DOHH2 (cell line): ENCODE measurements around the gene ZSCAN25.
"Not testable (repeated sequence)": the region's sequence is repeated elsewhere in the genome, so short reads cannot be mapped to it uniquely, and the experiment has no call there.

Experiments used
- H3F3A ChIP-seq: fragments of 200-600 bp; sonication (generic), shearing (Covaris generic); 2 replicates; pipeline ENCODE4 v1.6.0; 2016; ENCODE audit warnings: antibody characterized with exemption, mild to moderate bottlenecking; ENCODE audit not compliant: control insufficient read depth, insufficient read depth
- H3K27ac ChIP-seq: fragments of 200-600 bp; sonication (generic); 2 replicates; pipeline ENCODE4 v1.5.1; 2014; ENCODE audit warnings: low read depth, mild to moderate bottlenecking, low read length, moderate library complexity
- H3K27me3 ChIP-seq: fragments of 200-600 bp; sonication (generic); 2 replicates; pipeline ENCODE4 v1.6.1; 2014; ENCODE audit warnings: mild to moderate bottlenecking, low read length, mixed read lengths; ENCODE audit not compliant: control insufficient read depth
- H3K36me3 ChIP-seq: fragments of 200-600 bp; sonication (generic); 2 replicates; pipeline ENCODE4 v1.6.1; 2014; ENCODE audit warnings: mild to moderate bottlenecking, low read length, moderate library complexity, mixed read lengths; ENCODE audit not compliant: control insufficient read depth
- H3K4me1 ChIP-seq: fragments of 200-600 bp; sonication (generic); 2 replicates; pipeline ENCODE4 v1.6.1; 2014; ENCODE audit warnings: mild to moderate bottlenecking, low read length, mixed read lengths; ENCODE audit not compliant: control insufficient read depth
- H3K4me2 ChIP-seq: fragments of 200-600 bp; sonication (generic); 2 replicates; pipeline ENCODE4 v1.6.0; 2014; ENCODE audit warnings: mild to moderate bottlenecking, low read length, moderate library complexity
- H3K4me3 ChIP-seq: fragments of 200-600 bp; sonication (generic); 2 replicates; pipeline ENCODE4 v1.5.1; 2014; ENCODE audit warnings: mild to moderate bottlenecking, low read length, mixed read lengths
- H3K79me2 ChIP-seq: fragments of 200-600 bp; sonication (generic); 2 replicates; pipeline ENCODE4 v1.6.1; 2014; ENCODE audit warnings: mild to moderate bottlenecking, low read length, mixed read lengths; ENCODE audit not compliant: control insufficient read depth
- H3K9me2 ChIP-seq: fragments of 200-600 bp; sonication (generic); replicated peaks from 2 replicates; pipeline ENCODE4 v1.6.1; 2014; ENCODE audit warnings: mild to moderate bottlenecking, low read length, mixed read lengths; ENCODE audit not compliant: control insufficient read depth
- H3K9me3 ChIP-seq: fragments of 200-600 bp; sonication (generic); 2 replicates; pipeline ENCODE4 v1.6.1; 2014; ENCODE audit warnings: antibody characterized with exemption, low read length, mixed read lengths; ENCODE audit not compliant: control insufficient read depth, insufficient read depth
- H4K20me1 ChIP-seq: fragments of 200-600 bp; sonication (generic); 2 replicates; pipeline ENCODE4 v1.6.0; 2014; ENCODE audit warnings: low read depth, mild to moderate bottlenecking, antibody characterized with exemption, low read length, moderate library complexity; ENCODE audit not compliant: control insufficient read depth, insufficient read depth
- EZH2phosphoT487 ChIP-seq: fragments of 200-600 bp; sonication (generic); IDR thresholded peaks from 2 replicates; pipeline ENCODE4 v1.6.1; 2017; ENCODE audit warnings: borderline replicate concordance, mild to moderate bottlenecking, antibody characterized with exemption, low read length, moderate library complexity, mixed read lengths
- TF ChIP-seq, protein P1 (sequence below): fragments of 200-600 bp; sonication (generic); IDR thresholded peaks from one replicate; pipeline ENCODE4 v1.5.1; 2014; ENCODE audit warnings: antibody characterized with exemption, mild to moderate bottlenecking, low read depth, low read length; ENCODE audit not compliant: poor library complexity, severe bottlenecking

The ZSCAN25 gene

DNA sequence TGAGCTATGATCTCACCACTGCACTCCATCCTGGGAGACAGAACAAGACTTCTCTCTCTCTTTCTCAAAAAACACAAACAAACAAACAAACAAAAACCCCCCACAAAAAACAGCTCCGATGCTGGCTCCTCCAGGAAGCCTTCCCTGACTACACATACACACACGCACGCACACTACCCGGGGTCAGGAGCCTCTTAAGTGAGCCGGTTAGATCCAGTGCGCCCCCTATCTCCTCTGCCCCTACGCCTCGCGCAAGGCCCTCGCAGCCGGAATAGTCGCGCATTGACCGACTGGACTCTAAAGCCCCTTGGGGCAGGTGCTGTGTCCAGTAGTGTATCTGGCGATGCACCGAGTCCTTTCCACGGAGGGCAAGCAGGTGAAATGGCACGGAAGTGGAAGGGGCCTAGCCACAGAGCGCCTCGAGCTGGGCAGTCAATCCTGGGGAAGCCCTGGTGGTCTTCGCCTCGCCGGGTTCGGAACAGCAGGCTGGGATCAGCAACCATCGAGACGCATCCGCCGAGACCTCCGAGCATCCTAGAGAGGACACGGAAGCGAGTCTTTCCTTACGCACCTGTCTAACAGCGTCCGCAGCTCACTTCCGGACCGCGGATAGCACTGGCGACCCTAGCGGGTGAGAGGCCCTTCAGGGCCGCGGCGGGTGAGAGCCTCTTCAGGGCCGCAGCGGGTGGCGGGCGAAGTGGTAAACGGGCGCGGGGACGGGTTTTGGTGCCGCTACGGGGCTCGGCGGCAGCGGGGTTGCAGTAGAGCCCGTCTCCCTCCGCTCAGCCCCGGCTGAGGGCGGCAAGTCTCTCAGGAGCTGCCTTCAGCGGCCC is at the start of gene ZSCAN25:
ZSCAN25 (plus strand) TSS at position 588 of the 833 bp plus-strand sequence. CDS start 2,661 bp downstream, outside the sequence.
- H3K9me3 ChIP-seq = no peaks in the 10 kb centered on the region
- peak within 1 kb of the TSS; percentile 90 for H3K4me3 ChIP-seq
- TF ChIP-seq, protein P1, sequence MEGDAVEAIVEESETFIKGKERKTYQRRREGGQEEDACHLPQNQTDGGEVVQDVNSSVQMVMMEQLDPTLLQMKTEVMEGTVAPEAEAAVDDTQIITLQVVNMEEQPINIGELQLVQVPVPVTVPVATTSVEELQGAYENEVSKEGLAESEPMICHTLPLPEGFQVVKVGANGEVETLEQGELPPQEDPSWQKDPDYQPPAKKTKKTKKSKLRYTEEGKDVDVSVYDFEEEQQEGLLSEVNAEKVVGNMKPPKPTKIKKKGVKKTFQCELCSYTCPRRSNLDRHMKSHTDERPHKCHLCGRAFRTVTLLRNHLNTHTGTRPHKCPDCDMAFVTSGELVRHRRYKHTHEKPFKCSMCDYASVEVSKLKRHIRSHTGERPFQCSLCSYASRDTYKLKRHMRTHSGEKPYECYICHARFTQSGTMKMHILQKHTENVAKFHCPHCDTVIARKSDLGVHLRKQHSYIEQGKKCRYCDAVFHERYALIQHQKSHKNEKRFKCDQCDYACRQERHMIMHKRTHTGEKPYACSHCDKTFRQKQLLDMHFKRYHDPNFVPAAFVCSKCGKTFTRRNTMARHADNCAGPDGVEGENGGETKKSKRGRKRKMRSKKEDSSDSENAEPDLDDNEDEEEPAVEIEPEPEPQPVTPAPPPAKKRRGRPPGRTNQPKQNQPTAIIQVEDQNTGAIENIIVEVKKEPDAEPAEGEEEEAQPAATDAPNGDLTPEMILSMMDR = peak; percentile 84
- no peak for TF ChIP-seq EZH2phosphoT487
- peaks cover 42% of the 10 kb centered on the region for H3K36me3 ChIP-seq
- peak within 1 kb of the TSS; percentile 89 for H3K4me2 ChIP-seq
- H3K4me1 ChIP-seq = peaks cover 22% of the 10 kb centered on the region
- H3F3A ChIP-seq = peaks cover 7% of the 10 kb centered on the region; the same call in 1 of the 2 replicates
- H3K27ac ChIP-seq = peak within 1 kb of the TSS; percentile 22; the same call in 1 of the 2 replicates
- 0 out of 2 replicates have a peak, but pooled peaks cover 3% of the 10 kb centered on the region for H3K27me3 ChIP-seq
- H4K20me1 ChIP-seq = 0 out of 2 replicates have a peak, but pooled peaks cover 7% of the 10 kb centered on the region
- peaks cover 30% of the 10 kb centered on the region for H3K79me2 ChIP-seq
- no peaks in the 10 kb centered on the region for H3K9me2 ChIP-seq

DNA sequence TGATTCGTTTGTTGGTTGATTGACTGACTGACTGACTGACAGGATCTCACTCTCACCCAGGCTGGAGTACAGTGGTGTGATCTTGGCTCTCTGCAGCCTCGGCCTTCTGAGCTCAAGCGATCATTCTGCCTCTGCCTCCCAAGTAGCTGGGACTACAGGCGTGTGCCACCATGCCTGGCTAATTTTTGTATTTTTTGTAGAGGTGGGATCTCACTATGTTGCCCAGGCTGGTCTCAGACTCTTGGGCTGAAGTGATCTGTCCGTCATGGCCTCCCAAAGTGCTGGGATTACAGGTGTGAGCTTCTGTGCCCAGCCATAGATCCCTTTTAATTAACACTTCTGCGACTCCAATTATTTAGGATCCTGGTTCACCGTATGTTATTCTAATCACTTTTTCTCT is 48.0 kb upstream of the ZSCAN25 start:
- Histone ChIP-seq H3K36me3 (peaks cover 82% of the 10 kb centered on the region), H3K79me2 (peaks cover 39% of the 10 kb centered on the region)
- H3K9me3 ChIP-seq, H3K27ac ChIP-seq, H3K4me3 ChIP-seq, H3K9me2 ChIP-seq, H3K4me1 ChIP-seq, H4K20me1 ChIP-seq, H3F3A ChIP-seq, H3K27me3 ChIP-seq, H3K4me2 ChIP-seq: not testable (repeated sequence)

DNA sequence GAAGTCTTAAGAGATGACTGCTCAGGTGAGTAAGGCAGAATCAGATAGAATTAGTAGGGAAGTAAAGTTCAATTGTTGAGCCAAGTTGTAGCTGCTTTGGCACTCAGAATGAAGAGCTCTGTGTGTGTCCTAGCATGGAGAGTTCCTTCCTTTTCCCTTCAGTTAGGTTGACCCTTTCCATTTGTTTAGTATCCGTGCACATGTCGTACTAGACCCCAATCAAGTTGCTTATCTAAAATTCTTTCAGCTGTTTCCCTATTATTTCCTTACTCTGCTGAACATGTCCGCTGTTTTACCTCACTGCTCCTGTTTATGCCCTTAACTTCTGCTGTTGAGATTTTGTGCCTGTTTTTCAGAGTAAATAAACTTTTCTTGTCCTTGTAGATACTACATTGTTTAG is 45.0 kb upstream of the ZSCAN25 start:
- Histone ChIP-seq H3K9me3 (no peaks in the 10 kb centered on the region), H3F3A (peaks cover 12% of the 10 kb centered on the region; the same call in 1 of the 2 replicates), H3K4me1 (peaks cover 8% of the 10 kb centered on the region), H3K4me3 (no peak overlapping the region), H4K20me1 (0 out of 2 replicates have a peak, but pooled peaks cover 8% of the 10 kb centered on the region), H3K27me3 (no peaks in the 10 kb centered on the region), H3K27ac (no peak overlapping the region), H3K36me3 (peaks cover 62% of the 10 kb centered on the region), H3K79me2 (peaks cover 13% of the 10 kb centered on the region; the same call in 1 of the 2 replicates), H3K9me2 (no peaks in the 10 kb centered on the region), H3K4me2 (no peak overlapping the region)
- TF ChIP-seq, protein P1 = no peak
- TF ChIP-seq EZH2phosphoT487 = no peak

DNA sequence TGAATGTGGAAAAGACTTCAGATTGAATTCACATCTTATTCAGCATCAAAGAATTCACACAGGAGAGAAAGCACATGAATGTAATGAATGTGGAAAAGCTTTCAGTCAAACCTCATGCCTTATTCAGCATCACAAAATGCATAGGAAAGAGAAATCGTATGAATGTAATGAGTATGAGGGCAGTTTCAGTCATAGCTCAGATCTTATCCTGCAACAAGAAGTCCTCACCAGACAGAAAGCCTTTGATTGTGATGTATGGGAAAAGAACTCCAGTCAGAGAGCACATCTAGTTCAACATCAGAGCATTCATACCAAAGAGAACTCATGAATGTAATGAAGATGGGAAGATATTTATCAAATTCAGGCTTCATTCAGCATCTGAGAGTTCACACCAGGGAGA is 43.5 kb upstream of the ZSCAN25 start:
- H3K36me3 ChIP-seq = peaks cover 61% of the 10 kb centered on the region
- no peaks in the 10 kb centered on the region for H3K9me2 ChIP-seq
- no peaks in the 10 kb centered on the region for H3K9me3 ChIP-seq
- H3F3A ChIP-seq = peaks cover 22% of the 10 kb centered on the region; the same call in 1 of the 2 replicates
- H3K4me2 ChIP-seq = no peak overlapping the region
- no peak overlapping the region for H3K4me3 ChIP-seq
- peaks cover 6% of the 10 kb centered on the region; the same call in 1 of the 2 replicates for H3K79me2 ChIP-seq
- H3K4me1 ChIP-seq = peaks cover 23% of the 10 kb centered on the region
- H3K27me3 ChIP-seq = no peaks in the 10 kb centered on the region
- TF ChIP-seq, protein P1 = no peak
- no peak overlapping the region for H3K27ac ChIP-seq
- H4K20me1 ChIP-seq = 0 out of 2 replicates have a peak, but pooled peaks cover 8% of the 10 kb centered on the region
